ENCODE results near the gene STARD8.

Gene STARD8

DNA sequence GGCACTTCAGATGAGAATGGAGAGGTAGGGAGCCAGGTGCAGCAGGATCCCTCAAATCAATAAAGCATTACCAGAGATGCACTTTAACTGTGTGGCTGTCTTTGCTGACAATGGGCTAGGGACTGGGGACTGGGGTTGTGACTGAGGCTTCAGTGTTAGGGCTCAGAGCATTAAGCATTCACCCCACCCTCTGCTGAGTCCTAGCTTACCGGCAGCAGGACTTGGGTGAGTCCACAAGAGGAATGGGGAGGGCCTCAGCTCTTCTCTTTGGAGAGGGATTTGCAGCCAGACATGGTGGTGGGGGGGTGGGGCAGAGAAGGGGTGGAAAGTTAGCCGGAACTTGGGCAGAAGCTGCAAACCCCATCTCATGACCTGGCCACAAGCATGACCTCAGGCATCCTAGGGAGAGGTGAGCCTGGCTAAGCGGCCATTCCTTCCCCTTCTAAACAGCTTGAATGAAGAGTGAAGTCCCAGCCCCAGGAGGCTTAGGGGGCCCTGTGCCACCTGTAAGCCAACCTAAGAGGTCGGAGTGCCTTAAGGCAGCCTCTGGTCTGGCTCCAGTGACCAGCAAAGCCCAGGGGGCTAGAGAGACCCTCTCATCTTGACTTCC is 78.4 kb downstream of the STARD8 start:
- no peak for DNase-seq (ENCODE audit: low read depth in 1 of 2, low spot score in 1 of 2)
- no peak overlapping the region for H3K27ac ChIP-seq (replicated peaks)
- no peaks in the 10 kb centered on the region for H3K27me3 ChIP-seq (ENCODE audit: insufficient read depth, poor library complexity, severe bottlenecking)
- TF ChIP-seq POLR2AphosphoS5 (IDR thresholded peaks at IDR 0.05; ENCODE audit: low read depth), result no peak
- no peak for TF ChIP-seq SPI1 (IDR thresholded peaks at IDR 0.05; ENCODE audit: borderline replicate concordance, low read depth)
- no peak for TF ChIP-seq GABPA (IDR thresholded peaks at IDR 0.05; ENCODE audit: low read depth)
- TF ChIP-seq, protein P1, sequence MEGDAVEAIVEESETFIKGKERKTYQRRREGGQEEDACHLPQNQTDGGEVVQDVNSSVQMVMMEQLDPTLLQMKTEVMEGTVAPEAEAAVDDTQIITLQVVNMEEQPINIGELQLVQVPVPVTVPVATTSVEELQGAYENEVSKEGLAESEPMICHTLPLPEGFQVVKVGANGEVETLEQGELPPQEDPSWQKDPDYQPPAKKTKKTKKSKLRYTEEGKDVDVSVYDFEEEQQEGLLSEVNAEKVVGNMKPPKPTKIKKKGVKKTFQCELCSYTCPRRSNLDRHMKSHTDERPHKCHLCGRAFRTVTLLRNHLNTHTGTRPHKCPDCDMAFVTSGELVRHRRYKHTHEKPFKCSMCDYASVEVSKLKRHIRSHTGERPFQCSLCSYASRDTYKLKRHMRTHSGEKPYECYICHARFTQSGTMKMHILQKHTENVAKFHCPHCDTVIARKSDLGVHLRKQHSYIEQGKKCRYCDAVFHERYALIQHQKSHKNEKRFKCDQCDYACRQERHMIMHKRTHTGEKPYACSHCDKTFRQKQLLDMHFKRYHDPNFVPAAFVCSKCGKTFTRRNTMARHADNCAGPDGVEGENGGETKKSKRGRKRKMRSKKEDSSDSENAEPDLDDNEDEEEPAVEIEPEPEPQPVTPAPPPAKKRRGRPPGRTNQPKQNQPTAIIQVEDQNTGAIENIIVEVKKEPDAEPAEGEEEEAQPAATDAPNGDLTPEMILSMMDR (IDR thresholded peaks at IDR 0.05; ENCODE audit: insufficient read depth, low read length), result no peak
- TF ChIP-seq, protein P2, sequence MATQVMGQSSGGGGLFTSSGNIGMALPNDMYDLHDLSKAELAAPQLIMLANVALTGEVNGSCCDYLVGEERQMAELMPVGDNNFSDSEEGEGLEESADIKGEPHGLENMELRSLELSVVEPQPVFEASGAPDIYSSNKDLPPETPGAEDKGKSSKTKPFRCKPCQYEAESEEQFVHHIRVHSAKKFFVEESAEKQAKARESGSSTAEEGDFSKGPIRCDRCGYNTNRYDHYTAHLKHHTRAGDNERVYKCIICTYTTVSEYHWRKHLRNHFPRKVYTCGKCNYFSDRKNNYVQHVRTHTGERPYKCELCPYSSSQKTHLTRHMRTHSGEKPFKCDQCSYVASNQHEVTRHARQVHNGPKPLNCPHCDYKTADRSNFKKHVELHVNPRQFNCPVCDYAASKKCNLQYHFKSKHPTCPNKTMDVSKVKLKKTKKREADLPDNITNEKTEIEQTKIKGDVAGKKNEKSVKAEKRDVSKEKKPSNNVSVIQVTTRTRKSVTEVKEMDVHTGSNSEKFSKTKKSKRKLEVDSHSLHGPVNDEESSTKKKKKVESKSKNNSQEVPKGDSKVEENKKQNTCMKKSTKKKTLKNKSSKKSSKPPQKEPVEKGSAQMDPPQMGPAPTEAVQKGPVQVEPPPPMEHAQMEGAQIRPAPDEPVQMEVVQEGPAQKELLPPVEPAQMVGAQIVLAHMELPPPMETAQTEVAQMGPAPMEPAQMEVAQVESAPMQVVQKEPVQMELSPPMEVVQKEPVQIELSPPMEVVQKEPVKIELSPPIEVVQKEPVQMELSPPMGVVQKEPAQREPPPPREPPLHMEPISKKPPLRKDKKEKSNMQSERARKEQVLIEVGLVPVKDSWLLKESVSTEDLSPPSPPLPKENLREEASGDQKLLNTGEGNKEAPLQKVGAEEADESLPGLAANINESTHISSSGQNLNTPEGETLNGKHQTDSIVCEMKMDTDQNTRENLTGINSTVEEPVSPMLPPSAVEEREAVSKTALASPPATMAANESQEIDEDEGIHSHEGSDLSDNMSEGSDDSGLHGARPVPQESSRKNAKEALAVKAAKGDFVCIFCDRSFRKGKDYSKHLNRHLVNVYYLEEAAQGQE (IDR thresholded peaks at IDR 0.05; ENCODE audit: insufficient replicate concordance, low read depth), result no peak
- H3K4me3 ChIP-seq (replicated peaks; ENCODE audit: insufficient read depth, low read length), result no peak overlapping the region

DNA sequence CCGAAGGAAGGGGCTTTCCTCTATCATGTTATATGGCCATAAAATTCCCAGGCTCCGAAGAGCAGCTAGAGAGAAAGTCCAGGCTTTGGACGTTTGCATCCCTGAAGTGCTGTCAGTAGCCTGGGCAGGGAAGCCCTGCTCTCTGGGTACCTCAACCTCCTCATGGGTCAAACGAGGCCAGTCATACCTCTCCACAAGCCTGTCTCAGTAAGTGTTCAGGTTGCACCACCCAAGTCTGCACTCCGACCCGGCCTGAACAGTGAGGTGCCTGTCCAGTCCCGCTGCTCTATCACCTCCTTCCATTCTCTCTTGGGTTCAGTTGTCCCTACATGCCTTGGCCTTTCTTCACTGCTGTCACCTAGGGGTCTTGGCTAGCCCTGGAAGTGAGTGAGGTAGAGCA is 78.9 kb downstream of the STARD8 start:
- no peaks in the 10 kb centered on the region for H3K27me3 ChIP-seq (ENCODE audit: insufficient read depth, poor library complexity, severe bottlenecking)
- no peak for DNase-seq (ENCODE audit: low read depth in 1 of 2, low spot score in 1 of 2)
- no peak overlapping the region for H3K4me3 ChIP-seq (replicated peaks; ENCODE audit: insufficient read depth, low read length)
- no peak for TF ChIP-seq SPI1 (IDR thresholded peaks at IDR 0.05; ENCODE audit: borderline replicate concordance, low read depth)
- TF ChIP-seq, protein P2 (IDR thresholded peaks at IDR 0.05; ENCODE audit: insufficient replicate concordance, low read depth), result no peak
- no peak overlapping the region for H3K27ac ChIP-seq (replicated peaks)

DNA sequence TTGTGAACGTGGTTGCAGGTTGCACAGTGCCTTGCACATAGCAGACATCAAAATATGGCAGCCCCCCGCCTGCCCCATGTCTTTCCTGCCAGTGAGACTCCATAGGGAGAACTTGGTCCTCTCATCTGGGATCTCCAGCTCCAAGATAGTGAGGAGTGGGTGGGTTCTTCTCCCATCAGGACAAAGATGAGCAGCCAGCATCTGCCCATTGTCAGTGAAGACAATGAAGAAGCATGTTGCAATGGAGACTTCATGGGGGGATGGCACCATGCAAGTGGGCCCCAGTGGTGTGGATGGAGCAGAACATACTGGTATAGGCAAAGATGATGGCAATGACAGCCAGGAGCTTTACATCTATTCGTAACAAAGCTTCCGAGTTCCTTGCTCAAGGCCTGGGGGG is 80.2 kb downstream of the STARD8 start:
- no peak overlapping the region for H3K4me3 ChIP-seq (replicated peaks; ENCODE audit: insufficient read depth, low read length)
- no peak for DNase-seq (ENCODE audit: low read depth in 1 of 2, low spot score in 1 of 2)
- H3K27me3 ChIP-seq (ENCODE audit: insufficient read depth, poor library complexity, severe bottlenecking), result no peaks in the 10 kb centered on the region
- TF ChIP-seq POLR2AphosphoS5 (IDR thresholded peaks at IDR 0.05; ENCODE audit: low read depth) (no peak), GABPA (IDR thresholded peaks at IDR 0.05; ENCODE audit: low read depth) (no peak), SPI1 (IDR thresholded peaks at IDR 0.05; ENCODE audit: borderline replicate concordance, low read depth) (no peak)
- TF ChIP-seq, protein P1 (IDR thresholded peaks at IDR 0.05; ENCODE audit: insufficient read depth, low read length), result no peak
- TF ChIP-seq, protein P2 (IDR thresholded peaks at IDR 0.05; ENCODE audit: insufficient replicate concordance, low read depth), result no peak
- no peak overlapping the region for H3K27ac ChIP-seq (replicated peaks)

All from HL-60 (cell line).